ENCODE results near the gene DCAF6.

- TF ChIP-seq CTCF (IDR thresholded peaks at IDR 0.05): no peak
- TF ChIP-seq POLR2A (IDR thresholded peaks at IDR 0.05): no peak
Observed at GRCh38 chr1:167950569-167950968, 14.1 kb downstream of the DCAF6 start.
